NCI-H1048 (cell line): ENCODE results near the gene FGD5.

Source experiments
- DNase-seq: peaks from one replicate; lab custom pipeline; 2025; lab: John Stamatoyannopoulos, UW

FGD5 gene, protein sequence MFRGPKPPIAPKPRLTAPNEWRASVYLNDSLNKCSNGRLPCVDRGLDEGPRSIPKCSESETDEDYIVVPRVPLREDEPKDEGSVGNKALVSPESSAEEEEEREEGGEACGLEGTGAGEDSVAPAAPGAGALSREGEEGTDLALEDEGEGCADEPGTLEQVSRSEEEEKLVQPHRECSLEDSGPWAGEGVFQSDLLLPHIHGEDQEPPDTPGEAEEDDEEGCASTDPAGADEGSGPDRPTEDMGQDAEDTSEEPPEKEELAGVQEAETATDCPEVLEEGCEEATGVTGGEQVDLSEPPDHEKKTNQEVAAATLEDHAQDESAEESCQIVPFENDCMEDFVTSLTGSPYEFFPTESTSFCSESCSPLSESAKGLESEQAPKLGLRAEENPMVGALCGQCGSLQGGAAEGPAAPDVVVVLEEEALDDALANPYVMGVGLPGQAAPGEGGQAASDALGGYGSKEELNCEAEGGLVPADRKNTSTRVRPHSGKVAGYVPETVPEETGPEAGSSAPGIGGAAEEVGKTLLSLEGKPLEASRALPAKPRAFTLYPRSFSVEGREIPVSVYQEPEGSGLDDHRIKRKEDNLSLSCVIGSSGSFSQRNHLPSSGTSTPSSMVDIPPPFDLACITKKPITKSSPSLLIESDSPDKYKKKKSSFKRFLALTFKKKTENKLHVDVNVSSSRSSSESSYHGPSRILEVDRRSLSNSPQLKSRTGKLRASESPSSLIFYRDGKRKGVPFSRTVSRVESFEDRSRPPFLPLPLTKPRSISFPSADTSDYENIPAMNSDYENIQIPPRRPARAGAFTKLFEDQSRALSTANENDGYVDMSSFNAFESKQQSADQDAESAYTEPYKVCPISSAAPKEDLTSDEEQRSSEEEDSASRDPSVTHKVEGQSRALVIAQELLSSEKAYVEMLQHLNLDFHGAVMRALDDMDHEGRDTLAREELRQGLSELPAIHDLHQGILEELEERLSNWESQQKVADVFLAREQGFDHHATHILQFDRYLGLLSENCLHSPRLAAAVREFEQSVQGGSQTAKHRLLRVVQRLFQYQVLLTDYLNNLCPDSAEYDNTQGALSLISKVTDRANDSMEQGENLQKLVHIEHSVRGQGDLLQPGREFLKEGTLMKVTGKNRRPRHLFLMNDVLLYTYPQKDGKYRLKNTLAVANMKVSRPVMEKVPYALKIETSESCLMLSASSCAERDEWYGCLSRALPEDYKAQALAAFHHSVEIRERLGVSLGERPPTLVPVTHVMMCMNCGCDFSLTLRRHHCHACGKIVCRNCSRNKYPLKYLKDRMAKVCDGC (N-terminal part only)

GRCh38 chr3:14818804-14819500, at the start of gene FGD5:
FGD5 (plus strand) TSS chr3:14818962; CDS start chr3:14819072, 110 bp downstream.
- DNase-seq: no peak

DNA sequence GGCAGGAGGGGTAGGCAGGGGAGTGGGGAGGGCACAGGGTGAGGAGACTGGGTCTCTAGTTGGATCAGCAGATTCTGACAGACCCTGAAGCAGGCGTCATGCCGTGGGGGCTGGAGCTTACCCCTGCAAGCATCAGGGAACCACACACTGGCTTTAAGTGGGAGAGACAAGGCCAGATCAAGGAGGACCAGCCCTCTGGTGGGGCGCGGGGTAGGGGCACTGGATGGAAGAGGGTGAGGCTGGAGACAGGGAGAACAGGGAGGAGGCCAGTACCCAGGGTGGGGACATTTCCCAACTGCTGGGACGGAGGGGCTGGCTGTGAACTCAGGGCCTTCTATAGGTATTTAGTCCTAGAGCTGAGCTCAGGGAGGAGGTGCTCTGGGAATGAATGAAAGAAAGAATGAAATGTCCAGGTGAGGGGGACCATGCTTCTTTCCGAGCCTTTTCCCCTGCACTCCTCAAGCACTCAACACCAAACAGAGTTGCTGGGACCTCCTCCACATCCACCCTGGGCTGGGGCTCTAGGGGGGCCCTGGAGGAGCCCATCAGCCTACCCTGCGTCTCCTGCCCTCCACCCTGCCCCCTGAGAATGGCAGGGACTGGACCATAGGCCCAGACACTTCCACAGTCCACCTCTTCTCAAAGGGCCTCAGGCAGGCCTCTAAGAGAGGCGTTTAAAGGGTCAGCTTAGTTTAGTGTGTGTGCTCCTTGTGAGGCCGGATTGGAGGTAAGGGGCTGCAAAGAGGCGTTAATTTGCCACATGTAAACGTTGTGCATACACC, 49.0 kb upstream of the FGD5 start:
- no peak for DNase-seq

DNA sequence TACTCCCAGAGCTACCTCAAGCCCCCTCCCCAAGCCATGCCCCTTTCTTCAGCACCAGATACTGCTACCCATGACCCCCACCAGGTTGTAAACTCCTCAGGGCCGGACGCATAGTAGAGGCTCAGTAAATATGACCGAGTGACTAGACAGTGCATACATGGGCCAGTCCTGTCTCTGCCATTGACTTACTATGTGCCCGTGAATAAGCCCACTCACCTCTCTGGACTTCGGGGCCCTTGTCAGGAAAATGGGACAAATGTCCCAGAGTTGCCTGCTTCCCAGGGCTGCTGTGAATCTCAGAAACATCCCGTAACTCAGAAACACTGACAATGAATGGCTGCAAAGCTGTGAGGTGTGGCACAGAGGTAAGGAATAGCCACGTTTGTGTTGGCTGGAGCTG, 48.2 kb upstream of the FGD5 start:
- no peak for DNase-seq

- DNase-seq: no peak
Measured at GRCh38 chr3:14771593-14772497, 46.9 kb upstream of the FGD5 start.

DNA sequence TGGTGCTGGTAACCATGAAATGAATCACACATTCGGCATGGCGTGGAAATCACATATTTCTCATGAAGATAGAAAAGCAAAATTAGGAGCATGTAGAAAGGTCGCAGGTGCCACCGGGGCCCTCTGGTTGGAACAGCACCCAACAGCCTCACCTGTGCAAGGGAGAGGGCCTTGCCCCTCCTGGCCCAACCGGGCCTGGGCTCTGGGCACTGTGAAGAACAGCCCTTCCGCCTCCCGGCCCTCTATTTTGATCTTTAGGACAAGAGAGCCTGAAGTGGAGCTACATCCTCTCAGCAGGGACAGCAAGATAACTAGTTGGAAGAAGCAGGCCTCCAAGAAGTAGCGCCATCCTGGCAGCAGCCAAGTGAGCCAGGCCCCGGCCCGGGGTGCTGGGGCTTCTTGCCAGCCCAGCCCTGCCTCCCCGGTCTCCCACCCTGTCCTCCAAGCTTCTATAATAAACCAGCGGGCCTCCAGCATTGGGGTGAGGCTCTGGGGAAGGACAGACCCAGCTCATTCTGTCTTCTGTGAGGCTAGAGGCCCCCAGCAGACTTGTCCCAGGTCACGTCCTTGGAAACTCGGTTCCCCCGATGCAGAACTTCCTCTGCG, 46.1 kb upstream of the FGD5 start:
- DNase-seq: no peak

- no peak for DNase-seq
Measured at GRCh38 chr3:14773281-14773680, 45.5 kb upstream of the FGD5 start.

DNA sequence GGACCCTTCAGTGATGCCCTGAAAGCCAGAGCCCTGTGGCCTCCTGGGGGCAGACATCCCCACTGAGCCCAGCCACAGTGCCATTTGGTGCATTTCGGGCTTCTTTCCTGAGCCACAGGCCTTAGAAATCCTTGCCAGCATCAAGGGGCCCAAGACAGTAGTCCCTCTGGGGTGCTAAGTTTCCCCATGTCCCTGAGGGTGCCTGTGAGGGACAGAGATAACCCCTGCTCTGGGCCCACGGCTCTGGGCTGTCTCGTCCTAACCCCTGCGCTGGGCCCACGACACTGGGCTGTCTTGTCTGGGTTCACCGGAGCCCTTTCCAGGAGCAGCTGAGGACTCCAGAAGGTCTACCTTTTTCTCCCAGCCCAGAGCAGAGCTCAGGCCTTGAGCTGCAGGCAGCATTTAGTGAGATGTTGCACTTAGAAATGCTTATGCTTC, 45.1 kb upstream of the FGD5 start:
- no peak for DNase-seq

DNA sequence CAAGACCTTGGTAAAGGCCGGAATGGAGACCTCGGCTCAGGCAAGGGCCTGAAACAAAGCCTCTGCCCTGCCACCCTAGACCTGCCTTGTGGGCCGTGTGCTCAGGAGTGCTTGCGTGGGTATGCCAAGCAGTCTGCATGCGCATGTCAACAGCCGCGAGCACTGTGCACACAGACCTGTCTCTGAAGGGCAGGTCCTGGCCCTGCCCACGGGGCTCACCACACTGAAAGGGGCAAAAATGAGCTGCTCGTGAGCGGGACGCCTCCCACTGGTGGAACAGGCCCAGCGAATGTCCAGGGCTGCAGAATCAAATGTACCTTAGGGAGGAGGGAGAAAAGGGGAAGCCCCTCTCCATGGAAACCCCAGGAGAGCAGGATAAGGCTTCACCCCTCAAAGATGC, 44.3 kb upstream of the FGD5 start:
- DNase-seq: no peak

GRCh38 chr3:14775011-14775410, 43.8 kb upstream of the FGD5 start:
- DNase-seq: no peak

DNA sequence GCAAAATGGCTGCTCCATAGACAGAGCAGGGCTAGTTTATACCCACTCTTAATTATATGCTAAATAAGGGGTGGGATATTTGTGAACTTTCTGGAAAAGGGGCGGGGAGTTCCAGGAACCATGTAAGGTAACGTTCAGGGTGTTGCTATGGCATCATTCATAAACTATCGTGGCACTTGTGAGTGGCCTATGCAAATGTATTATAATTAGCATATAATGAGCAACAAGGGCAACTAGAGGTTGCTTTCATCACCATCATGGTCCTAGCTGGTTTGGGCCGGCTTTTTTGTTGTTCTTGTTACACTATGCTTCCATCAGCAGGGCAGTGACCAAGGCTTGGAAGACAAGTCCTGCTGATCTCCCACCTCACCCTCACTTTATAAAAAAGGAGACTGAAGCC, 43.2 kb upstream of the FGD5 start:
- no peak for DNase-seq

DNA sequence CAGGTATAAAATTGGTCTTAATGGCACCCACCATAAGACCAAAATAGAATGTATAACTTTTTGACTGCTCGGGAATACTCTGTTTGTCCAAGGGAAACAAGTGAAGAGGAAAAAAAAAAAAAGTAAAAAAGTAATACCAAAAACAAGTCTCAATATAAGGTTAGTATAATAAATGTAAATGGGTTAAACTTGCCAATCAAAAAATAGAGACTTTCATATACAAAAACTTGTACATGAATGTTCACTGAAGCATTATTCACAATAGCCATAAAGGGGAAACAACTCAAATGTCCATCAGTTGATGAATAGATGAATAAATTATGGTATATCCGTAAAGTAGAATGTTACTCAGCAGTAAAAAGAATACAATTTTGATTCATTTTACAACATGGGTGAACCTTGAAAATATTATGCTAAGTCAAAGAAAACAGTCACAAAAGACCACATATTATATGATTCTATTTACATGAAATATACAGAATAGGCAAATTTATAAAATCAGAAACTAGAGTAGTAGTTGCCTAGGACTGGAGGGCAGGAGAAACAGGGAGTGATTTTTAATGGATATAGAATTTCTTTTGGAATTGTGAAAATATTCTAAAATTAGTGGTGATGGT, 39.6 kb upstream of the FGD5 start:
- DNase-seq: no peak

- DNase-seq: no peak
Measured at GRCh38 chr3:14780927-14781507, 37.7 kb upstream of the FGD5 start.

DNA sequence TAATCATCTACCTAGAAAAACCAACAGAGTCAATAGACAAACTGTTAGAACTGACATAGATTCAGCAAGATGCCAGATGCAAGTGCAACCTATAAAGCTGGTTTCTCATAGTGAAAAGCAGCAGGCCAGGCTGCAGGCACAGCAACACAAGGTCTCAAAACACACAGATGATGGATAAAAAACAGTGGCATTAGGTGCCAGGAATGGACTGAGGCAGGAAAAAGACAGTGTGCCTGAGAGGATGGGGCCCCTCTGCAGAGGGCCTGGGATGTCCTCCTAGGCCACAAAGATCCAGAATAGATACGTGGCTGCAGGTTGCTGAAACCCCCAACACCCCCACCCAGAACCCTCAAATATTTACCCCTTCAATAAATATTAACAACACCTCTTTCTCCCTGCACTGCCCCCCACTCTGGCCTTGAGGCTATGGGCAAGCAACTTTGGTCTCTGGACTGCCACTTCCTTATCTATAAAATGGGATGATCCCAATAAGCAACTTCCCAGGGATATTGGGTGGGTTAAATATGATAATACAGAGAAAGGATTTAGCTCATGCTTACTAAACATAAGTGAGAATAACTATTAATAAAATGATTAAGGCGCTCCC, 35.2 kb upstream of the FGD5 start:
- DNase-seq: no peak

- DNase-seq: no peak
Measured at GRCh38 chr3:14784087-14784681, 34.6 kb upstream of the FGD5 start.

DNA sequence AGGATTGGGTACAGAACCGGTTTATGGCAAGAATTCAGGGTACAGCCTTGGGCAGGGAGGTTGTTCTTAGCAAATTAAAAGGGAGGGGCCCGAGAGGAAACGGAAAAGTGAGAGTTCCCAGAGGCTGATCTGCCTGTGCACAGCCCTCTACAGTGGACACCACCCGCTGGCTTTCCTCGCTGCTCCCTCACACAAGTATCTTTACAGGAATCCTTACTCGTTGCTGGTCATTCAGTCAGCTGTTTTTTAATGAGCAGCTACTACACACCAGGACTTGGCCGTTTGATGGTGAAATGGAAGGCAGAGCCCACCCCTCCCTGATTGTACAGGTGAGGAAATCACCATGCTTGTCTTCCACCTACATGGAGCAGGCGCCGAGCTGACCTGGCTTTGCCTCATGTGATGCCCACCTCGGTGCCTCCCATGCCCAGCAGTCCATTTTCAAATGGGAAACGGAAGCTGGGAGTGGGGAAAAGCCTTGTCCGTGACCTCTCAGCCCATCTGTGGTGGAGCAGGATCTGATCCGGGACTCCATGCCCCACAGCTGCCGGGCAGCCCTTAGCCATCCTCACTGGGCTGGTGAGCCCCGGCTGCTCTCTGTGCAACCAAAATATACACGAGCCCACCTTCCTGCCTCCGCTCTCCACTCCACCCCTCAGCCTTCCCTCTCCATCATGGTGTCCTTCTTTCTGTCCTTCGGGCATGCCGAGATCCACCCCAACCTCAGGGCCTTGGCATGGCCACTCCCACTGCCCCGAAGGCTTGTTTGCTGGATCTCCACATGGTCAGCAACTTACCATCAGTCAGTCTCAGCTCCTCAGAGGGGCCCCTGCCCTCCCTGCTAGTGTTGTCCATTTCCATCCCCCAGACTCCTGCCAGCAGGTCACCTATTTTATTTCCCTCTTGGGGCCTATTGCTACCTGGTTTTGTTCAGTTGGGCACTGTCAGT, 33.3 kb upstream of the FGD5 start:
- DNase-seq: no peak

GRCh38 chr3:14786369-14786768, 32.4 kb upstream of the FGD5 start:
- DNase-seq: no peak
